Gastrocnemius medialis (tissue), 4 donors: ENCODE results near the gene IGF2BP2. TPM values are rescaled to one million over a fixed set of nuclear protein-coding genes. Genes with fewer than 3 reads are reported as not detected.

Experiments
- ATAC-seq, 2 donors: fragments of 150-250 bp; one replicate each; pipeline ENCODE4 v1.9.1; 2016
- DNase-seq, 2 donors: peaks; one replicate each; pipeline ENCODE4 v3.0.0-alpha.2; 2019
- H3K27ac ChIP-seq, 4 donors: fragments of 200-600 bp; sonication (generic); 1 replicate in 1 of 4; 2 replicates in 3 of 4; pipeline ENCODE4 v1.5.1; 2016 to 2018; ENCODE audit warnings: mild to moderate bottlenecking in 2 of 4, moderate library complexity in 1 of 4
- H3K27me3 ChIP-seq, 3 donors: fragments of 200-600 bp; sonication (generic) in 2 of 3; 1 replicate in 1 of 3; 2 replicates in 2 of 3; pipeline versions ENCODE4 v1.5.1 to v1.6.0; 2016 to 2019; ENCODE audit warnings: mild to moderate bottlenecking in 1 of 3, moderate library complexity in 1 of 3
- H3K36me3 ChIP-seq, 2 donors: fragments of 200-600 bp; sonication (generic) in 1 of 2; one replicate each; pipeline ENCODE4 v1.5.1; 2017 to 2018
- H3K4me1 ChIP-seq, 2 donors: fragments of 200-600 bp; sonication (generic) in 1 of 2; one replicate each; pipeline ENCODE4 v1.5.1; 2016 to 2017; ENCODE audit warnings: mild to moderate bottlenecking in 2 of 2
- H3K4me3 ChIP-seq, 4 donors: fragments of 200-600 bp; sonication (generic) in 3 of 4; 1 replicate in 1 of 4; 2 replicates in 3 of 4; pipeline ENCODE4 v1.5.1; 2016 to 2019; ENCODE audit warnings: mild to moderate bottlenecking in 2 of 4
- H3K9me3 ChIP-seq, 3 donors: fragments of 200-600 bp; sonication (generic) in 2 of 3; 1 replicate in 1 of 3; 2 replicates in 2 of 3; pipeline ENCODE4 v1.5.1; 2016 to 2019
- POLR2A ChIP-seq, 2 donors: fragments of 450-650 bp; IDR thresholded peaks; one replicate each; pipeline ENCODE4 v1.6.1; 2017; ENCODE audit warnings: antibody characterized with exemption in 2 of 2, mild to moderate bottlenecking in 2 of 2, moderate library complexity in 2 of 2
- in situ Hi-C, 4 donors: fragments of 200-750 bp; cut with MboI; loops; one replicate each; pipeline versions ENCODE4 v1.15.0 to v1.8.0; 2017; ENCODE audit warnings: low sequenced_read_pairs in 4 of 4
- intact Hi-C: fragments of 100-400 bp; cut with DNase I; formaldehyde crosslinking; loops from one replicate; pipeline ENCODE4 v1.15.1; 2023; ENCODE audit warnings: low total_unique reads
- total RNA-seq, 4 donors: library from RNA; depleted of rRNA; stranded (reverse); fragments of >200 nt; gene quantifications; one replicate each; pipeline versions ENCODE4 v1.1.0 to v1.2.3, GENCODE V29; 2016
- TF ChIP-seq, protein P1 (sequence below), 5 experiments: fragments of 450-650 bp in 3 of 5; fragments of 200-600 bp in 2 of 5; sonication (generic) in 2 of 5; IDR thresholded peaks in 4 of 5; conservative IDR thresholded peaks in 1 of 5; 1 replicate in 4 of 5; 2 replicates in 1 of 5; pipeline ENCODE4 v1.5.1; 2016 to 2019; ENCODE audit warnings: antibody characterized with exemption in 5 of 5, mild to moderate bottlenecking in 3 of 5, moderate library complexity in 3 of 5

Gene IGF2BP2
- total RNA-seq, 4 donors from 2014 or later, result 0.97 to 6.3 (median 1.7) TPM

DNA sequence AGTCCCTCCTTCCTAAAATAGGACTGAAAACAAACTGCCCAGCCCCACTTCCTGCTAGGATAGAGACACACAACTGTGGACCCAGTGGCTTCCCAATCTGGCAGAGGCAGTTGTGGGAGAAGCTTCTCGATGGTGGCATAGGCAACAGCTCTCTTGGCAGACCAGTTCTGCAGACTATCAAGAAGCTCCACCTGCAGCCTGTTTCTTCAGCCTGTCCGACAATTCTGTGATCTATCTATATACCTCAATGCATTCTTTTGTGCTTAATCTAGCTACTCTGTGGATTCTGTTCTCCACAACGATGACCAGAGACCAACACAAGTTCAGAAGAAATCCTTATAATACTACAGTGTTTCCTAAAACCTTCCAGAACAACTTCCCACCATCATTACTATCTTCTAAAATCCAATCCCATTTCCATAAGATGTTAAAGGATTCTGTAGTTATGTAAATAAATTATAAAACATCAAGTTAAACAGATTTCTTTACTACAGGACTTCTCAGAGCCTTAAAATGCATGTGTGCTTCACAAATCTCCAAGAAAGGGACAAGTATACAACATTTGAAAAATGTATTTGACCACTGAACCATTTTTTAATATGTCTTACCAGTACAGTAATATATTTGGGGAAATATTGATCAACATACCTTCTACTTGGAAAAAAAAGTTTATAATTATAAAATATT is 57.7 kb downstream of the IGF2BP2 start:
- Histone ChIP-seq H3K27me3 (no peaks in the 10 kb centered on the region), H3K27ac (no peak overlapping the region), H3K9me3 (no peaks in the 10 kb centered on the region), H3K4me3 (no peak overlapping the region), H3K36me3 (no peaks in the 10 kb centered on the region), H3K4me1 (peaks cover 10 to 14% of the 10 kb centered on the region in 2 donors)
- ATAC-seq (no peak), DNase-seq (no peak)
- in situ Hi-C loops, result loop anchor here in 1 of 4 donors (10.0 kb wide), 1 partner anchor 102 kb away; no protein-coding TSS in a partner anchor
- TF ChIP-seq POLR2A (IDR thresholded peaks at IDR 0.05), result no peak
- TF ChIP-seq, protein P1, sequence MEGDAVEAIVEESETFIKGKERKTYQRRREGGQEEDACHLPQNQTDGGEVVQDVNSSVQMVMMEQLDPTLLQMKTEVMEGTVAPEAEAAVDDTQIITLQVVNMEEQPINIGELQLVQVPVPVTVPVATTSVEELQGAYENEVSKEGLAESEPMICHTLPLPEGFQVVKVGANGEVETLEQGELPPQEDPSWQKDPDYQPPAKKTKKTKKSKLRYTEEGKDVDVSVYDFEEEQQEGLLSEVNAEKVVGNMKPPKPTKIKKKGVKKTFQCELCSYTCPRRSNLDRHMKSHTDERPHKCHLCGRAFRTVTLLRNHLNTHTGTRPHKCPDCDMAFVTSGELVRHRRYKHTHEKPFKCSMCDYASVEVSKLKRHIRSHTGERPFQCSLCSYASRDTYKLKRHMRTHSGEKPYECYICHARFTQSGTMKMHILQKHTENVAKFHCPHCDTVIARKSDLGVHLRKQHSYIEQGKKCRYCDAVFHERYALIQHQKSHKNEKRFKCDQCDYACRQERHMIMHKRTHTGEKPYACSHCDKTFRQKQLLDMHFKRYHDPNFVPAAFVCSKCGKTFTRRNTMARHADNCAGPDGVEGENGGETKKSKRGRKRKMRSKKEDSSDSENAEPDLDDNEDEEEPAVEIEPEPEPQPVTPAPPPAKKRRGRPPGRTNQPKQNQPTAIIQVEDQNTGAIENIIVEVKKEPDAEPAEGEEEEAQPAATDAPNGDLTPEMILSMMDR (IDR thresholded peaks at IDR 0.05 in 4 of 5, conservative IDR thresholded peaks at IDR 0.05 in 1 of 5), result no peak
- intact Hi-C loops, result no loop called here

DNA sequence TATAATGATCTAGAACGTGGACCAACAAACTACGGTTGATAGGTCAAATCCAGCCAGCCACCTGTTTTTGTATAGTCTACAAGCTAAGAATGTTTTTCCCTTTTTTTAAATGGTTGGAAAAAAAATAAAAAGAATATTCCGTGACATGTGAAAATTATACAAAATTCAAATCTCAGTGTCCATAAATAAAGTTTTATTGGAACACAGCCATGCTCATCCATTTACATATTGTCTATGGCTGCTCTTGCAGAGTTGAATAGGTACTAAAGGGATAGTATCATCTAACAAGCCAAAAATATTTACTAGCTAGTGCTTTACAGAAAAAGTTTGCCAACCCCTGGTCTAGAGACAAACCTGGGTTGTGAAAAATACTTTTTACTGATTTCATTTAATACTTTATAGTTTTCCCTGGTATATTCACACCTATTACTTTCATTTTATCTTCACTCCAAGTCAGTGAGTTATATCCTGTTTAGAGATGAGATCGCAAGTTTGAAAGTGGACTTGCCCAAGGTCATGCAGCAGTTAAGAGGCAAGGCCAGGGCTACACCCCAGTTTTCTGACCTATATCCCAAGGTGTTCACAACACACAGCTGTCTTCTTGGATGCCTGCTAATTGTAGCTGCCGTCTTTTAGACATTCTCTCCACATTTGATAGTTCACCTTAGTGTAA is 58.4 kb downstream of the IGF2BP2 start:
- Histone ChIP-seq H3K9me3 (no peaks in the 10 kb centered on the region), H3K27ac (no peak overlapping the region), H3K4me3 (no peak overlapping the region), H3K27me3 (no peaks in the 10 kb centered on the region), H3K4me1 (peaks cover 10 to 14% of the 10 kb centered on the region in 2 donors), H3K36me3 (no peaks in the 10 kb centered on the region)
- intact Hi-C loops, result no loop called here
- no peak for ATAC-seq
- DNase-seq, result no peak
- no peak for TF ChIP-seq POLR2A (IDR thresholded peaks at IDR 0.05)
- TF ChIP-seq, protein P1 (IDR thresholded peaks at IDR 0.05 in 4 of 5, conservative IDR thresholded peaks at IDR 0.05 in 1 of 5), result no peak
- in situ Hi-C loops, result loop anchor here in 1 of 4 donors (10.0 kb wide), 1 partner anchor 102 kb away; no protein-coding TSS in a partner anchor

DNA sequence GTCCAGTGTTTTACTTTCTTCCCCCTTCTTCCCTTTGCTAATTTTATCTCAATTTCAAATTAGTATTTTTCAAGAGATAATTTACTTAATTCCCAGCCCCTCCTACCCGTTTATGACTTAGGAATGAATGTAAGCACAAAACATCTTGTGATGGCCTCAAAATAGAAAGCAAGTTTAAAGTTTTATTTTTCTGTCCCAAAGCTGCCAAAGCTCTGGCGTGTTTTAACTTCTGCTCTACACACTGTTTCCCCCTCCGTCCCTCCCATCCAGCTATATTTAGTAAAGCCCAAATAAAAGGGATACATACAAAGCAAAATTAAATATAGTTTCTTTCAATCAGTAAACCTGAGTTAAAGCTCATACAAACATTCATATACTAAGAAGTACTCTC is 59.9 kb downstream of the IGF2BP2 start:
- Histone ChIP-seq H3K4me1 (peaks cover 19 to 20% of the 10 kb centered on the region in 2 donors), H3K36me3 (no peaks in the 10 kb centered on the region), H3K9me3 (no peaks in the 10 kb centered on the region), H3K27ac (no peak overlapping the region), H3K4me3 (no peak overlapping the region), H3K27me3 (no peaks in the 10 kb centered on the region)
- in situ Hi-C loops (loop anchor here in 1 of 4 donors (10.0 kb wide), 1 partner anchor 100 kb away; no protein-coding TSS in a partner anchor), intact Hi-C loops (no loop called here)
- no peak for ATAC-seq
- TF ChIP-seq, protein P1 (IDR thresholded peaks at IDR 0.05 in 4 of 5, conservative IDR thresholded peaks at IDR 0.05 in 1 of 5), result no peak
- no peak for TF ChIP-seq POLR2A (IDR thresholded peaks at IDR 0.05)
- DNase-seq, result no peak

DNA sequence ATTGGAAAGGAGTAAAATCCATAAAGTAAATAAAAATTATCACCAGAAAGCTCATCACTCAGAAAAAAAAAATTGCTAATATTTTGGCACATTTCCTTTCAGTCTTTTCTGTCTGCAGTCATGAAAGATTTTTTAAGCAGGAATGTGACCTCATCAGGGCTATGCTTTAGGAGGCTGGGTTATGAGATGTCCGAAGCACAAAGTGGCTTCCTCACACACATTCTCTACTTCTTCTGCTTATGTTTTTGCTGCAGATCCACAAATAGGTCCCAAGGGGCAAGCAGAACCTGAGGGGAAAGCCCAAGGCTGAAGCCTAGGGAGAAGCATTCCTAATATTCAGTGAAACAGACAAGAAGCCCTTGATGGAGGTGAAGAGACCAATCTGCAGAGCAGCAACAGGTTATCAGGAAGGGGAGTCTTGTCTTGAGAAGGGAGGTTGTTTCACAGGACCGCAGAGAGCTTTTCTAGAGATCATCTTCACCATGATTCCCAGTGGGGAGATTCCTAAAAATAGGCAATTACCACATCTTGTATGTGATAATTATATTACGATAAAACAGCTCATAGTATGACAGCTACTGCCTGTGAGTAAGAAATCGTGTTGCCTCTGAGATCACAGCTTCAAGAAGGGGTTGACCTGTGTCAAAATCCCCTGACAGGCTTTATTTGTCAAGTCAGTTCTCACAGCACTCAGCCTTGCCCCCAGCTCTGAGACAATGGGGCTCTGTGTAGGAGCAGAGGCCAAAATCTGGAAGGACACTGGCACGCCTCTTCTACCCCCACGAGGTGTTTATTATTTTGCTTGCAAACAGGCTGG is 60.5 kb downstream of the IGF2BP2 start:
- ATAC-seq (peak; percentile 22 to 23), DNase-seq (no peak)
- Histone ChIP-seq H3K9me3 (no peaks in the 10 kb centered on the region), H3K36me3 (no peaks in the 10 kb centered on the region), H3K4me3 (no peak overlapping the region), H3K27ac (no peak overlapping the region), H3K4me1 (peaks cover 23 to 24% of the 10 kb centered on the region in 2 donors), H3K27me3 (no peaks in the 10 kb centered on the region)
- in situ Hi-C loops (loop anchor here in 1 of 4 donors (10.0 kb wide), 1 partner anchor 100 kb away; no protein-coding TSS in a partner anchor), intact Hi-C loops (no loop called here)
- TF ChIP-seq POLR2A (IDR thresholded peaks at IDR 0.05), result no peak
- TF ChIP-seq, protein P1 (IDR thresholded peaks at IDR 0.05 in 4 of 5, conservative IDR thresholded peaks at IDR 0.05 in 1 of 5), result no peak
